Measurements from ENCODE around the gene RNF111.

The RNF111 gene

GRCh38 chr15:59087731-59088130, 100.3 kb downstream of the RNF111 start:
- no peak for TF ChIP-seq SIN3A (IDR thresholded peaks at IDR 0.05; ENCODE audit: borderline replicate concordance, insufficient read depth, low read length)
- no peak for TF ChIP-seq REST (IDR thresholded peaks at IDR 0.05; ENCODE audit: insufficient read depth in 1 of 2, low read depth in 2 of 2, low read length in 2 of 2)
- no peak for TF ChIP-seq FOXP2 (optimal IDR thresholded peaks at IDR 0.05; ENCODE audit: borderline replicate concordance, extremely low read depth, extremely low read length, insufficient read depth)

- no peak for TF ChIP-seq REST (IDR thresholded peaks at IDR 0.05; ENCODE audit: insufficient read depth in 1 of 2, low read depth in 2 of 2, low read length in 2 of 2)
- TF ChIP-seq FOXP2 (optimal IDR thresholded peaks at IDR 0.05; ENCODE audit: borderline replicate concordance, extremely low read depth, extremely low read length, insufficient read depth): no peak
- TF ChIP-seq TAF1 (IDR thresholded peaks at IDR 0.05; ENCODE audit: borderline replicate concordance, insufficient read depth, low read length): no peak
- no peak for TF ChIP-seq POLR2AphosphoS5 (IDR thresholded peaks at IDR 0.05; ENCODE audit: low read depth, low read length)
- no peak for TF ChIP-seq SIN3A (IDR thresholded peaks at IDR 0.05; ENCODE audit: borderline replicate concordance, insufficient read depth, low read length)
Measured at GRCh38 chr15:59094077-59094476, 106.6 kb downstream of the RNF111 start.

GRCh38 chr15:59096429-59096828, 109.0 kb downstream of the RNF111 start:
- no peak for TF ChIP-seq SIN3A (IDR thresholded peaks at IDR 0.05; ENCODE audit: borderline replicate concordance, insufficient read depth, low read length)
- no peak for TF ChIP-seq TAF1 (IDR thresholded peaks at IDR 0.05; ENCODE audit: borderline replicate concordance, insufficient read depth, low read length)
- TF ChIP-seq POLR2AphosphoS5 (IDR thresholded peaks at IDR 0.05; ENCODE audit: low read depth, low read length): no peak
- no peak for TF ChIP-seq REST (IDR thresholded peaks at IDR 0.05; ENCODE audit: insufficient read depth in 1 of 2, low read depth in 2 of 2, low read length in 2 of 2)
- no peak for TF ChIP-seq FOXP2 (optimal IDR thresholded peaks at IDR 0.05; ENCODE audit: borderline replicate concordance, extremely low read depth, extremely low read length, insufficient read depth)

GRCh38 chr15:59099162-59099685, 111.8 kb downstream of the RNF111 start:
- TF ChIP-seq POLR2AphosphoS5 (IDR thresholded peaks at IDR 0.05; ENCODE audit: low read depth, low read length) (no peak), REST (IDR thresholded peaks at IDR 0.05; ENCODE audit: insufficient read depth in 1 of 2, low read depth in 2 of 2, low read length in 2 of 2) (no peak), SIN3A (IDR thresholded peaks at IDR 0.05; ENCODE audit: borderline replicate concordance, insufficient read depth, low read length) (no peak), TAF1 (IDR thresholded peaks at IDR 0.05; ENCODE audit: borderline replicate concordance, insufficient read depth, low read length) (no peak), FOXP2 (optimal IDR thresholded peaks at IDR 0.05; ENCODE audit: borderline replicate concordance, extremely low read depth, extremely low read length, insufficient read depth) (no peak)

GRCh38 chr15:59104602-59104911, 117.1 kb downstream of the RNF111 start:
- no peak for TF ChIP-seq SIN3A (IDR thresholded peaks at IDR 0.05; ENCODE audit: borderline replicate concordance, insufficient read depth, low read length)
- TF ChIP-seq REST (IDR thresholded peaks at IDR 0.05; ENCODE audit: insufficient read depth in 1 of 2, low read depth in 2 of 2, low read length in 2 of 2): no peak
- TF ChIP-seq TAF1 (IDR thresholded peaks at IDR 0.05; ENCODE audit: borderline replicate concordance, insufficient read depth, low read length): no peak
- no peak for TF ChIP-seq POLR2AphosphoS5 (IDR thresholded peaks at IDR 0.05; ENCODE audit: low read depth, low read length)

Measured in PFSK-1 (cell line).